Endothelial cell (in vitro differentiated cells): ENCODE data around the gene AFAP1L1. TPM values are rescaled to one million over a fixed set of nuclear protein-coding genes. Genes with fewer than 3 reads are reported as not detected.

ENCODE experiments used
- DNase-seq: peaks from one replicate; pipeline ENCODE4 v3.0.0; 2021; ENCODE audit warnings: low spot score
- H3K27ac Mint-ChIP-seq: one replicate; pipeline ENCODE4 v1.8.0; 2021; ENCODE audit warnings: mixed read lengths, inconsistent platforms; ENCODE audit not compliant: unreplicated experiment
- H3K27me3 Mint-ChIP-seq: one replicate; pipeline ENCODE4 v1.8.0; 2021; ENCODE audit warnings: mild to moderate bottlenecking, moderate library complexity, mixed read lengths, inconsistent platforms; ENCODE audit not compliant: unreplicated experiment
- H3K36me3 Mint-ChIP-seq: one replicate; pipeline ENCODE4 v1.8.0; 2021; ENCODE audit warnings: mild to moderate bottlenecking, low read depth, mixed read lengths, inconsistent platforms; ENCODE audit not compliant: unreplicated experiment
- H3K4me1 Mint-ChIP-seq: one replicate; pipeline ENCODE4 v1.8.0; 2021; ENCODE audit warnings: mild to moderate bottlenecking, mixed read lengths, inconsistent platforms; ENCODE audit not compliant: unreplicated experiment
- H3K4me3 Mint-ChIP-seq: one replicate; pipeline ENCODE4 v1.8.0; 2021; ENCODE audit warnings: mild to moderate bottlenecking, mixed read lengths, inconsistent platforms; ENCODE audit not compliant: unreplicated experiment
- H3K9me3 Mint-ChIP-seq: one replicate; pipeline ENCODE4 v1.8.0; 2021; ENCODE audit warnings: mixed read lengths, inconsistent platforms; ENCODE audit not compliant: unreplicated experiment
- CTCF ChIP-seq: fragments of 200-600 bp; sonication (generic); IDR thresholded peaks from one replicate; pipeline ENCODE4 v1.5.0; 2021; ENCODE audit warnings: antibody characterized with exemption; ENCODE audit not compliant: unreplicated experiment
- long read RNA-seq: library from polyadenylated mRNA; unstranded; transcript quantifications from one replicate; pipeline ENCODE4 v2.0.0, GENCODE V29; 2020; ENCODE audit not compliant: unreplicated experiment
- total RNA-seq: library from RNA; stranded (reverse); fragmentation: NEBNext Ultra II Directional; extraction: Animal tissue kit (Norgen Biotek cat#: 25700); gene quantifications from one replicate; pipeline ENCODE4 v1.2.1, GENCODE V29; 2021; ENCODE audit not compliant: unreplicated experiment

The AFAP1L1 gene
- total RNA-seq, result 393 TPM
- long read RNA-seq, full-length matches to known transcripts, result 143 of 186 reads
- long read RNA-seq, partial matches to known transcripts, result 24 of 186 reads
- long read RNA-seq, other reads (novel, unspliced or antisense), result 19 of 186 reads

DNA sequence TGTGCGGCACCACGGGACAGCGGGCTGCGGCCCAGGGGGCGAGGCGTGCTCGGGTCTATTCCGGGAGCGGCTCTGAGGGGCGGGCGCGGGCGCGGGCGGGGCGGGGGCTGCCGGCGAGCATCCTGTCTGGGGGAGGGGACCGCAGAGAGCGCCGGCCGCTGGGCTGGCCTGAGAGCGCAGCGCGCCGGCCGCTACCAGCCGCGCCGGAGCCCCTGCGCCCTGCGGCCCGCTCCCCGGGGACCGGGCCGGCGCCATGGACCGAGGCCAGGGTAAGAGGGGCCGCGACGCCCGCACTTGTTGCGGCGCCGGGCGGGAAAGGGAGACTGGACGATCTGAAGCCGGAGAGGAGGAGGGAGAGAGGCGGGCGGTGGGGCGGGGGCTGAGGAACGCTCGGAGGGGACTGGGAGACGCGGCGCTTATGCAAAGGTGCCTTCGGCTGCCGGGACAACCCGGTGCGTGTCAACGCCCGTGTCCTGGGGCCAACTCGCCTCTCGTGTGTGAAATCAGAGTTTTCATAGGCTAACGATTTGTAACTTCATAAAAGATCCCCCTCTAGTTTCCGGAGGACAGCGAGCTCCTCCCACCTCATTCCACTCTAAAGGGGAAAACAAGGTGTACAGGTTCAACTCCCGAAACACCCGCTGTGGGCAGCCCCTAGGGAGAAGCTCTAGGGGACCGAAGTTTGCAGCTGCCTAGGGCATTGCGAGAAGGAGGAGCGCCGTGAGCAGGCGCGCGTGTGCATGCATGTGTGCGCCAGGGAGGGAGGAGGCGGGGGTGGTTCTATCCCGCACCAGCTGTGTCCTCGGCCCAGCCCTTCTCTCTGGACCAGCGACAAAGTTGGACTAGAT lies at the start of gene AFAP1L1:
Gene AFAP1L1 (plus strand): TSS at position 144 of the 848 bp plus-strand sequence. CDS start 110 bp downstream, at position 254.
- Mint-ChIP-seq H3K36me3 (peaks cover 33% of the 10 kb centered on the region), H3K4me1 (peaks cover 62% of the 10 kb centered on the region), H3K27ac (peak within 1 kb of the TSS; percentile 88), H3K27me3 (peaks cover 9% of the 10 kb centered on the region), H3K9me3 (no peaks in the 10 kb centered on the region), H3K4me3 (peak within 1 kb of the TSS; percentile 99)
- peak; percentile 78 for DNase-seq
- no peak for TF ChIP-seq CTCF

DNA sequence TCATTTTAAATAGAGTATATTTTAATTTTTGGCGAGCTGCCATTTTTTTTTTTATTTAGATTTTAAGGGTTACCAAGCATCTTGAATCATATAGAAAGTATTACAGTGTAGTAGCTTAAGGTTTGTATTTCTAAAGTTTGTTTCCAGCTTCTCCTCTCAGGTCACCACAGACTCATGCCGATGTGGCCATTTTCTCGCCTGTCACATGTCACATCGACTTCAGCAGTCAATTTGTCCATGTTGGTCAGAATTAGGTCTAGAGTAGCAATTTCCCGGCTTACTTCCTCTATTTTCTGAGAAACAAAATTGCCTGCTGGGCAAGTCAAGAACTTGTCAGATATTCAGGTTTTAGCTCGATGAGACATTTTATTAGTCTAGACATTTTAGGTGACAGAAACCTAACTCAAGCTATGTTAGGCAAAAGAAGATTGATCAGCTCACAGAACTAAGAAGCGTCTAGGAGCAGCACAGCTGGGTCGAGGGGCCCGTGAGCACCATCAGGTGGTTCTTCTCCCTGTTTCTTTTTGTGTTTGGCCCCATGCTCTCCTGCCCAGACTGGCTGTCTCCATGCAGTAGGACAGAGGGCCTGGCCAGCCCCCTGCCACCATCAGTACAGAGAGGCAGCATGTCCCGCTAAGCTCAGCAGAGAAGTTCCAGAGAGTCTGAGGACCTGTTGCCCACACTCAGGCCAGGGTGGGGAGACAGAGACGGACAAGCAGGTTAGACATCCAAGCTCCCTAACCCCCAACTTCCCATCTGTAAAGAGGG lies 48.4 kb upstream of the AFAP1L1 start:
- no peaks in the 10 kb centered on the region for H3K27me3 Mint-ChIP-seq

DNA sequence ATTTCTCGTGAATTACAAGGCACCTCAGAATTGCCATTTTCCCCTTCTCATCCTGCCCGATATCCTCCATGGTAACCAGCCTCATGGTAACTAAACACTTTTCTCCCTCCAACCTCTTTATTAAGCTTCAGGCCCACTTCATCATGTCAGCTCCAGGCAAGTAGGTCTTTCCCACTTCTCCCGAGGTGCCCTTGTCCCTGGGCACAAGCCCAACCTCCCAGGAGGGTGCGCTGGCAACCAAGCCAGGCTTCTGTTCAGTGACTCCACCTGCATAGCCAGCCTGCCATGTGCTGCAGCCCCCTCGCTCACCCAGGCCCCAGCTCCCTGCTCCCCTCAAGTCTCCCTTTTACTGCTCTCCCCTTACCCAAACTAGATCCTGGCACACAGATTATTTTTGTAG lies 47.4 kb upstream of the AFAP1L1 start:
- no peak overlapping the region for H3K4me3 Mint-ChIP-seq
- no peaks in the 10 kb centered on the region for H3K9me3 Mint-ChIP-seq
- TF ChIP-seq CTCF, result no peak
- H3K4me1 Mint-ChIP-seq, result peaks cover 7% of the 10 kb centered on the region
- H3K36me3 Mint-ChIP-seq, result no peaks in the 10 kb centered on the region
- no peaks in the 10 kb centered on the region for H3K27me3 Mint-ChIP-seq
- DNase-seq, result no peak
- H3K27ac Mint-ChIP-seq, result no peak overlapping the region

More for the DNA sequence above, 48.4 kb upstream of the AFAP1L1 start:
- no peak for DNase-seq
- Mint-ChIP-seq H3K36me3 (no peaks in the 10 kb centered on the region), H3K4me3 (no peak overlapping the region), H3K27ac (no peak overlapping the region), H3K9me3 (no peaks in the 10 kb centered on the region), H3K4me1 (no peaks in the 10 kb centered on the region)
- no peak for TF ChIP-seq CTCF

DNA sequence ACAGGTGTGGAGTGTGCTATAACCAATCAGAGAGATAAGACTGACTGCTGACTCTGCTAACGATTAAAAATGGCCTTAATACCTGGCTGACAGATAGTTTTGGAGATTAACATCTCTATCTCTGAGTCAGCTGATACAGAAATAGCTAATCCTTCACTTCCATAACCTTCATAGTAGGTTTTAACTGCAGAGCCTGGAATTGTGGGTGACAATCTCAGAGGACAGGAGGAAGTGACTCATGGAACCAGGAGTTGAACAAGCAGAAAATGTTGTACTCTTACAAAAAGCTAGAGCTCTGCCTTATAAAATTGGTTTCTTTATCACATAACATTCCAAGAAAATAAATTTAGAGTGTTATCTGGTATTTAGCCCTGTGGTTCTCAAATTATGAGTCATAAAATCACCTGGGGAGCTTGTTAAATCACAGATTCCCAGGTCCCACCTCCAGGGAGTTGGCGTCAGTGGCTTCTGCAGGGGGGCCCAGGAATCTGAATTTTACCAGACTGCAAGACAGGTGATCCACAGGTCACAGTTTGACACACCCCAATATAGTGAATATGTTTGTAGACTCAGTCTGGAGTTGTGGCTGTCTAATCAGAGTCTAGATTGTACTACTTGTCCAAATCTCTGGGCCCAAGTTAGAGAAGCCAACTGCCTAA lies 44.4 kb upstream of the AFAP1L1 start:
- no peaks in the 10 kb centered on the region for H3K27me3 Mint-ChIP-seq
- peaks cover 11% of the 10 kb centered on the region for H3K4me1 Mint-ChIP-seq
- DNase-seq, result no peak
- TF ChIP-seq CTCF, result no peak
- H3K9me3 Mint-ChIP-seq, result no peaks in the 10 kb centered on the region
- no peak overlapping the region for H3K4me3 Mint-ChIP-seq
- no peaks in the 10 kb centered on the region for H3K36me3 Mint-ChIP-seq
- H3K27ac Mint-ChIP-seq, result no peak overlapping the region
